ENCODE measurements around the gene MIB1.

- TF ChIP-seq ZNF223 (tag by site-specific recombination; IDR thresholded peaks at IDR 0.05) (no peak), ZBTB1 (tag by site-specific recombination; IDR thresholded peaks at IDR 0.05) (no peak), CTCF (tag by site-specific recombination; IDR thresholded peaks at IDR 0.05) (no peak), ZNF239 (tag by site-specific recombination; IDR thresholded peaks at IDR 0.05) (no peak), ZNF513 (tag by site-specific recombination; IDR thresholded peaks at IDR 0.05) (no peak), ZNF335 (tag by site-specific recombination; conservative IDR thresholded peaks at IDR 0.05) (no peak), BCL11A (tag by site-specific recombination; IDR thresholded peaks at IDR 0.05; ENCODE audit: low read depth) (no peak), ZNF274 (IDR thresholded peaks at IDR 0.05; ENCODE audit: low read length) (no peak), ZNF274 (tag by site-specific recombination; IDR thresholded peaks at IDR 0.05; ENCODE audit: borderline replicate concordance) (no peak), ZNF571 (tag by site-specific recombination; IDR thresholded peaks at IDR 0.05) (no peak), MEIS1 (CRISPR knock-in tag; IDR thresholded peaks at IDR 0.05; ENCODE audit: borderline replicate concordance) (no peak), ZBTB20 (tag by site-specific recombination; IDR thresholded peaks at IDR 0.05) (no peak)
Measured at GRCh38 chr18:21904856-21905255, 164.3 kb downstream of the MIB1 start.

Measured in HEK293 (cell line).